H9 (cell line): Measurements from ENCODE around the gene C5orf15. TPM values are rescaled to one million over a fixed set of nuclear protein-coding genes. Genes with fewer than 3 reads are reported as not detected.

ENCODE experiments used
- DNase-seq: peaks from one replicate; pipeline ENCODE4 v3.0.0-alpha.2; 2017
- H2AFZ ChIP-seq: one replicate; pipeline ENCODE4 v1.6.1; 2013; ENCODE audit warnings: mild to moderate bottlenecking, low read length, control low read depth, moderate library complexity
- H2AK5ac ChIP-seq: 2 replicates; pipeline ENCODE4 v1.6.1; 2013; ENCODE audit warnings: low read length, control low read depth, mixed read lengths; ENCODE audit not compliant: insufficient read length
- H2BK120ac ChIP-seq: one replicate; pipeline ENCODE4 v1.6.1; 2013; ENCODE audit warnings: low read depth, mild to moderate bottlenecking, low read length, control low read depth, inconsistent platforms; ENCODE audit not compliant: poor library complexity, severe bottlenecking
- H2BK12ac ChIP-seq: 2 replicates; pipeline ENCODE4 v1.6.1; 2013; ENCODE audit warnings: low read length, control low read depth, mixed read lengths, low read depth; ENCODE audit not compliant: insufficient read length
- H2BK15ac ChIP-seq: 2 replicates; pipeline ENCODE4 v1.6.1; 2013; ENCODE audit warnings: low read depth, low read length, control low read depth
- H2BK20ac ChIP-seq: one replicate; pipeline ENCODE4 v1.6.1; 2013; ENCODE audit warnings: low read depth, mild to moderate bottlenecking, low read length, control low read depth, inconsistent platforms; ENCODE audit not compliant: poor library complexity, severe bottlenecking
- H2BK5ac ChIP-seq: 2 replicates; pipeline ENCODE4 v1.6.1; 2013; ENCODE audit warnings: low read length, control low read depth, mixed read lengths; ENCODE audit not compliant: insufficient read length
- H3K14ac ChIP-seq: 2 replicates; pipeline ENCODE4 v1.6.1; 2013; ENCODE audit warnings: low read length, control low read depth; ENCODE audit not compliant: insufficient read depth
- H3K18ac ChIP-seq: 2 replicates; pipeline ENCODE4 v1.6.1; 2013; ENCODE audit warnings: low read depth, mild to moderate bottlenecking, mixed read lengths, low read length, control low read depth; ENCODE audit not compliant: insufficient read length
- H3K23ac ChIP-seq: 2 replicates; pipeline ENCODE4 v1.6.1; 2013; ENCODE audit warnings: low read length, control low read depth, mixed read lengths, low read depth; ENCODE audit not compliant: insufficient read length
- H3K23me2 ChIP-seq: 2 replicates; pipeline ENCODE4 v1.6.1; 2013; ENCODE audit warnings: low read depth, mild to moderate bottlenecking, mixed read lengths, low read length, control low read depth; ENCODE audit not compliant: insufficient read length, poor library complexity, severe bottlenecking
- H3K27ac ChIP-seq: 2 replicates; pipeline ENCODE4 v1.5.1; 2013; ENCODE audit warnings: low read length, control low read depth, mixed read lengths, low read depth; ENCODE audit not compliant: insufficient read length
- H3K27me3 ChIP-seq: 2 replicates; pipeline ENCODE4 v1.6.1; 2013; ENCODE audit warnings: low read length, control low read depth, inconsistent platforms; ENCODE audit not compliant: insufficient read depth
- H3K4ac ChIP-seq: 2 replicates; pipeline ENCODE4 v1.6.1; 2013; ENCODE audit warnings: low read depth, mild to moderate bottlenecking, control low read depth, inconsistent platforms, low read length, moderate library complexity
- H3K4me1 ChIP-seq: 2 replicates; pipeline ENCODE4 v1.6.1; 2013; ENCODE audit warnings: low read length, control low read depth, inconsistent platforms; ENCODE audit not compliant: insufficient read depth
- H3K4me2 ChIP-seq: 2 replicates; pipeline ENCODE4 v1.6.1; 2013; ENCODE audit warnings: low read length, control low read depth, mixed read lengths; ENCODE audit not compliant: insufficient read length, insufficient read depth
- H3K56ac ChIP-seq: 2 replicates; pipeline ENCODE4 v1.6.1; 2013; ENCODE audit warnings: low read depth, mild to moderate bottlenecking, mixed read lengths, low read length, control low read depth; ENCODE audit not compliant: insufficient read length
- H3K79me1 ChIP-seq: 2 replicates; pipeline ENCODE4 v1.6.1; 2013; ENCODE audit warnings: low read depth, mild to moderate bottlenecking, moderate library complexity, low read length, control low read depth, inconsistent platforms; ENCODE audit not compliant: insufficient read depth, poor library complexity, severe bottlenecking
- H3K79me2 ChIP-seq: 2 replicates; pipeline ENCODE4 v1.6.1; 2013; ENCODE audit warnings: low read length, control low read depth, inconsistent platforms; ENCODE audit not compliant: insufficient read depth
- H3K9ac ChIP-seq: 2 replicates; pipeline ENCODE4 v1.6.1; 2013; ENCODE audit warnings: low read length, control low read depth, mixed read lengths; ENCODE audit not compliant: insufficient read length; ENCODE audit errors: extremely low read depth
- H3K9me3 ChIP-seq: one replicate; pipeline ENCODE4 v1.6.1; 2013; ENCODE audit warnings: low read depth, low read length, inconsistent platforms; ENCODE audit not compliant: control insufficient read depth
- H3T11ph ChIP-seq: one replicate; pipeline ENCODE4 v1.6.1; 2013; ENCODE audit warnings: mild to moderate bottlenecking, low read length, control low read depth, inconsistent platforms
- H4K20me1 ChIP-seq: one replicate; pipeline ENCODE4 v1.6.1; 2013; ENCODE audit not compliant: control insufficient read depth, insufficient read length, insufficient read depth
- H4K5ac ChIP-seq: 2 replicates; pipeline ENCODE4 v1.6.1; 2013; ENCODE audit warnings: low read depth, mild to moderate bottlenecking, mixed read lengths, low read length, control low read depth; ENCODE audit not compliant: insufficient read length
- H4K8ac ChIP-seq: replicated peaks from 2 replicates; pipeline ENCODE4 v1.6.1; 2013; ENCODE audit warnings: low read length, control low read depth, mixed read lengths, low read depth; ENCODE audit not compliant: insufficient read length
- H4K91ac ChIP-seq: 2 replicates; pipeline ENCODE4 v1.6.1; 2013; ENCODE audit warnings: low read depth, mild to moderate bottlenecking, moderate library complexity, mixed read lengths, low read length, control low read depth; ENCODE audit not compliant: insufficient read length
- H3K27ac Mint-ChIP-seq, 3 experiments: 2 replicates in 2 of 3; 3 replicates in 1 of 3; pipeline ENCODE4 v1.8.0; 2020 to 2021; ENCODE audit warnings: mixed read lengths in 3 of 3, mild to moderate bottlenecking in 1 of 3, moderate library complexity in 1 of 3
- H3K27me3 Mint-ChIP-seq: 2 replicates; pipeline ENCODE4 v1.8.0; 2021; ENCODE audit warnings: low read depth, mild to moderate bottlenecking, moderate library complexity, mixed read lengths
- H3K36me3 Mint-ChIP-seq, 3 experiments: 2 replicates in 2 of 3; 3 replicates in 1 of 3; pipeline ENCODE4 v1.8.0; 2020 to 2021; ENCODE audit warnings: low read depth in 3 of 3, mixed read lengths in 3 of 3; ENCODE audit not compliant: insufficient read depth in 1 of 3
- H3K4me1 Mint-ChIP-seq, 2 experiments: 2 replicates each; pipeline ENCODE4 v1.8.0; 2020; ENCODE audit warnings: mixed read lengths in 2 of 2
- H3K4me3 Mint-ChIP-seq, 2 experiments: 2 replicates in 1 of 2; 3 replicates in 1 of 2; pipeline ENCODE4 v1.8.0; 2020 to 2021; ENCODE audit warnings: mild to moderate bottlenecking in 2 of 2, mixed read lengths in 2 of 2, moderate library complexity in 1 of 2
- H3K9me3 Mint-ChIP-seq, 2 experiments: 2 replicates in 1 of 2; 3 replicates in 1 of 2; pipeline ENCODE4 v1.8.0; 2020; ENCODE audit warnings: mild to moderate bottlenecking in 2 of 2, mixed read lengths in 2 of 2, moderate library complexity in 1 of 2
- CTCF ChIP-seq: fragments of 200-600 bp; sonication (generic); conservative IDR thresholded peaks from 3 replicates; pipeline ENCODE4 v1.8.0; 2021; ENCODE audit warnings: antibody characterized with exemption, mild to moderate bottlenecking
- WGBS: extraction: QIAGEN DNeasy Blood & Tissue Kit; methylation state at CpG from one replicate; pipeline ENCODE4 v1.1.7; 2013; ENCODE audit warnings: missing lambda C conversion rate, low lambda C conversion rate, mixed read lengths; ENCODE audit not compliant: insufficient read length; ENCODE audit errors: extremely low coverage; 5-methylcytosine and 5-hydroxymethylcytosine counted together
- total RNA-seq: library from RNA; stranded (reverse); gene quantifications from 2 replicates; pipeline ENCODE4 v1.2.1, GENCODE V29; 2021

Gene C5orf15
- total RNA-seq, 1 experiment from 2014 or later, result 33.4 TPM

- Histone ChIP-seq H3K23me2 (peaks cover 18% of the 10 kb centered on the region), H3K27ac (no peak overlapping the region), H2BK5ac (no peak overlapping the region), H3K27me3 (no peaks in the 10 kb centered on the region), H3K4ac (no peak overlapping the region), H3K79me2 (peaks cover 55% of the 10 kb centered on the region), H3K79me1 (peaks cover 6% of the 10 kb centered on the region), H4K20me1 (no peaks in the 10 kb centered on the region), H3K23ac (no peak overlapping the region), H3K14ac (no peak overlapping the region), H3T11ph (no peak overlapping the region), H4K8ac (no peak overlapping the region), H2BK20ac (no peak overlapping the region), H2BK12ac (no peak overlapping the region), H3K9ac (no peak overlapping the region), H3K9me3 (no peaks in the 10 kb centered on the region), H3K4me2 (peak overlapping the region; percentile 68), H4K91ac (no peak overlapping the region), H2BK120ac (no peak overlapping the region), H2AK5ac (no peak overlapping the region), H3K18ac (no peak overlapping the region), H2BK15ac (no peak overlapping the region), H3K4me1 (no peaks in the 10 kb centered on the region; the same call in 1 of the 2 replicates), H3K56ac (no peak overlapping the region), H2AFZ (no peak overlapping the region), H4K5ac (no peak overlapping the region)
- H3K9me3 Mint-ChIP-seq, result peaks cover 0 to 2% of the 10 kb centered on the region in 2 experiments; a peak in 1 of 5 replicates
- peak overlapping the region; percentile 92 to 96 for H3K4me3 Mint-ChIP-seq
- DNase-seq, result no peak
- H3K27ac Mint-ChIP-seq, result peak overlapping the region in 1 of 3 experiments; percentile 79; a peak in 2 of 7 replicates
- H3K27me3 Mint-ChIP-seq, result peaks cover 2% of the 10 kb centered on the region; the same call in 1 of the 2 replicates
- no CpG with 5 or more reads among the region's 13 CpGs for WGBS
- peaks cover 14 to 26% (median 17%) of the 10 kb centered on the region in 3 experiments; a peak in 6 of 7 replicates for H3K36me3 Mint-ChIP-seq
- peaks cover 43% of the 10 kb centered on the region in 2 experiments for H3K4me1 Mint-ChIP-seq
- TF ChIP-seq CTCF, result no peak
These were observed 33.7 kb upstream of the C5orf15 start for GRCh38 chr5:134001938-134002731.
